Kidney epithelial cell (primary cell): ENCODE data around the gene SLC26A8. TPM values are rescaled to one million over a fixed set of nuclear protein-coding genes. Genes with fewer than 3 reads are reported as not detected.
A peak's percentile ranks its signal among the peaks of the same experiment; 100 is the strongest.

Source experiments
- DNase-seq: peaks from one replicate; pipeline ENCODE4 v3.0.0-alpha.2; 2010; ENCODE audit warnings: low read depth
- H3K27me3 ChIP-seq: 2 replicates; pipeline ENCODE4 v1.6.0; 2011; ENCODE audit warnings: low read length; ENCODE audit not compliant: control insufficient read depth, insufficient read depth
- H3K36me3 ChIP-seq: 2 replicates; pipeline ENCODE4 v1.5.1; 2011; ENCODE audit warnings: low read length; ENCODE audit not compliant: control insufficient read depth, insufficient read depth
- H3K4me3 ChIP-seq: 2 replicates; pipeline ENCODE4 v1.5.1; 2011; ENCODE audit warnings: low read depth, mild to moderate bottlenecking, control low read depth, low read length
- CTCF ChIP-seq: IDR thresholded peaks from 2 replicates; pipeline ENCODE4 v1.5.1; 2011; ENCODE audit warnings: mild to moderate bottlenecking, moderate library complexity, low read length, control low read depth, inconsistent platforms; ENCODE audit not compliant: insufficient read depth, poor library complexity, severe bottlenecking
- total RNA-seq: library from RNA; depleted of rRNA; stranded (reverse); fragments of >200 nt; gene quantifications from 2 replicates; pipeline ENCODE4 v1.2.3, GENCODE V29; 2015

The SLC26A8 gene
- total RNA-seq, 1 donor from 2014 or later: not detected

DNA sequence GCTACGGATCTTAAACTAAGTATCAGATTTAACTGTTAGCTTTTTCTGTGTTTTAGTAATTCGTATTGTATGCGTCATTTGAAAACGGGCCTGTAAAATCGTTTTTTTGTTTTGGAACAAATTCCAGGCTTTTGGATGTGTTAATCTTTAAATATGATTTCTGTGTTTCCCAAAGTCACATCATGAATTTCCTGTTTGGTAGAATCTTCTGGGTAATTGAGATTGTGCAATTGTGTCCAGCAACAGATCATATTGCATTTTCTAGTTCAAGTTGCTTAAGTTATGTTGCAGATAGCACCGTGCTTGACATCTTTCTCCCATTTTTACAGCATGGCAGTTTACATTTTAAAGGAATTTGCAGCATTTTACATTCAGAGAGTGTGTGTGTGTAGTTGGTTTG, 5.0 kb upstream of the SLC26A8 start:
- TF ChIP-seq CTCF: no peak
- H3K27me3 ChIP-seq: no peaks in the 10 kb centered on the region
- no peak for DNase-seq

DNA sequence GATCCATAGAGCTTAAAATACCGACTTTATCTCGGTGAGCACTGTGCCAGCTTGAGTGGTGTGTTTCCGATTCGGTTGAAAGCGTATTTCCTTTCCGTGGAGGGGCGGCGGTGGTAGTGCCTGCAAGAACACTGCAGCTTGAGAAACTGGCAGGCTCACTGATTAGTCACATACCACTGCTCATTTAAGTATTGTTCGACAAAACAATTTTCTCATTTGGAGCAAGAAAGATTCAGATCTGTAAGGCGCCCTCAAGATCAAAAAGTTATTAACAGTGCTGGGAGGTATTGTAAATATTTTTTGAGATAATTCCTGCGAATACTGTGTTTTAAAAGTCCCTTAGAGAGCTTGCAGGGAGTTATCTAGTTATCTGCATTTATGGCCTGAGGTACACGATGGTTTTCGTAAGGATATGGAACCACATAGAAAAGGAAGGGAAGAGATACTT, 4.5 kb upstream of the SLC26A8 start:
- Histone ChIP-seq H3K36me3 (no peaks in the 10 kb centered on the region), H3K4me3 (peak overlapping the region; percentile 89), H3K27me3 (no peaks in the 10 kb centered on the region)
- DNase-seq: peak; percentile 54
- TF ChIP-seq CTCF: no peak

More for the DNA sequence above, 5.0 kb upstream of the SLC26A8 start:
- Histone ChIP-seq H3K4me3 (peak overlapping the region; percentile 89), H3K36me3 (no peaks in the 10 kb centered on the region)

DNA sequence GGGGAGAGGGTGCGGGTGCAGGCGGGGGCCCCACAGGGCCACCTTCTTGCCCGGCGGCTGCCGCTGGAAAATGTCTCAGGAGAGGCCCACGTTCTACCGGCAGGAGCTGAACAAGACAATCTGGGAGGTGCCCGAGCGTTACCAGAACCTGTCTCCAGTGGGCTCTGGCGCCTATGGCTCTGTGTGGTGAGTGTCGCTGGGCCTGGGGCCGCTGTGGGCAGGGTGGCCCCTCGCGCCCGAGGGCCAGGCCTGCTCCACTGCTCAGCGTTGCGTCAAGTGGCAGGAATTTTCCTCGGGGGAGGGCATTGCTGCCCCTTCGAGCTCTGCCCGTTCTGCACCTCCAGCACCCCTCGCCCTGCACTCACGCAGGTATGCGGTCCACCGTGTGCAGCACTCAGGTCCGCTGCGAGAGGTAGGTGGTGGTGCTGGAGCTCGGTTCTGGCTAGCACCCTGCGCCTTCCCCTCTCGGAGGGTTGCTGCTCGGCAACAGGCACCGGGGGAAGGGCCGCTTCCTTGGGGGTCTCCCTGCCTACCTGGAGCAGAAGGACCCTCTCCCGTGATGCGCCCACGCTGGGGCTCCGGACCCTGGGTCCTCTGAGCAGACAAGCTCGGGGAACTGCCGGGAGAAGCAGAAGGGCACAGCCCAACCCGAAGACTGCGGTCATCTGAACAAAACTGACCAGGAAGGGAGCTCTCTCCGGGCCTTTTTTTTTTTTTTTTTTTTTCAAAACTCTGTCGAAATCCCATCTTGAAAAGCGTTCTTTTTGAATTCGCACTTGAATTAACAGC, 3.8 kb upstream of the SLC26A8 start:
- DNase-seq: no peak
- Histone ChIP-seq H3K4me3 (peak overlapping the region; percentile 89), H3K36me3 (no peaks in the 10 kb centered on the region), H3K27me3 (no peaks in the 10 kb centered on the region)
- TF ChIP-seq CTCF: no peak

DNA sequence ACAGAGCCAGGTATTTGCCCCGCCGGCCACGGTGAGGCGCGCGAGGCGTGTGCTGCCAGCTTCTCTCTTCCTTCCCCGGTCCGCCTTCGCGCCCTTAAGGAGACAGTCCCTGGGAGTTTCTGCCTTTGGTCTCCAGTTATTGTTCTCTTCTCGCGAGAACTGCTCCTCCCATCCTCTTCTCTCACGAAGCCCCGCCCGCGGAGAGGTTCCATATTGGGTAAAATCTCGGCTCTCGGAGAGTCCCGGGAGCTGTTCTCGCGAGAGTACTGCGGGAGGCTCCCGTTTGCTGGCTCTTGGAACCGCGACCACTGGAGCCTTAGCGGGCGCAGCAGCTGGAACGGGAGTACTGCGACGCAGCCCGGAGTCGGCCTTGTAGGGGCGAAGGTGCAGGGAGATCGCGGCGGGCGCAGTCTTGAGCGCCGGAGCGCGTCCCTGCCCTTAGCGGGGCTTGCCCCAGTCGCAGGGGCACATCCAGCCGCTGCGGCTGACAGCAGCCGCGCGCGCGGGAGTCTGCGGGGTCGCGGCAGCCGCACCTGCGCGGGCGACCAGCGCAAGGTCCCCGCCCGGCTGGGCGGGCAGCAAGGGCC, 3.2 kb upstream of the SLC26A8 start, which contains the start of gene MAPK14:
Gene MAPK14, plus strand, starts transcription at position 308 of the 587 bp plus-strand sequence. CDS start 350 bp downstream, outside the sequence.
- no peaks in the 10 kb centered on the region for H3K27me3 ChIP-seq
- no peaks in the 10 kb centered on the region for H3K36me3 ChIP-seq
- TF ChIP-seq CTCF: peak; percentile 89
- peak within 1 kb of the TSS; percentile 89 for H3K4me3 ChIP-seq
- DNase-seq: peak; percentile 98

- Histone ChIP-seq H3K4me3 (no peak overlapping the region), H3K36me3 (no peaks in the 10 kb centered on the region), H3K27me3 (no peaks in the 10 kb centered on the region)
- no peak for TF ChIP-seq CTCF
- no peak for DNase-seq
Measured at GRCh38 chr6:36025932-36026327, 1.5 kb upstream of the SLC26A8 start.
